Epithelial cell of proximal tubule (primary cell): ENCODE data around the gene BLVRB. TPM values are rescaled to one million over a fixed set of nuclear protein-coding genes. Genes with fewer than 3 reads are reported as not detected.
"Not testable (repeated sequence)": the region's sequence is repeated elsewhere in the genome, so short reads cannot be mapped to it uniquely, and the experiment has no call there.

Source experiments
- DNase-seq: peaks from one replicate; pipeline ENCODE4 v3.0.0-alpha.2; 2011; ENCODE audit warnings: low read depth
- H3K4me3 ChIP-seq: 2 replicates; pipeline ENCODE4 v1.5.1; 2011; ENCODE audit warnings: low read depth, mild to moderate bottlenecking, low read length
- total RNA-seq: library from RNA; depleted of rRNA; stranded (reverse); fragments of >200 nt; gene quantifications from 2 replicates; pipeline ENCODE4 v1.2.3, GENCODE V29; 2015
- TF ChIP-seq, protein P1 (sequence below): conservative IDR thresholded peaks from 2 replicates; pipeline ENCODE4 v1.5.1; 2012; ENCODE audit warnings: low read depth, mild to moderate bottlenecking, low read length

Gene BLVRB
- total RNA-seq, 1 donor from 2014 or later, result 34.0 TPM

DNA sequence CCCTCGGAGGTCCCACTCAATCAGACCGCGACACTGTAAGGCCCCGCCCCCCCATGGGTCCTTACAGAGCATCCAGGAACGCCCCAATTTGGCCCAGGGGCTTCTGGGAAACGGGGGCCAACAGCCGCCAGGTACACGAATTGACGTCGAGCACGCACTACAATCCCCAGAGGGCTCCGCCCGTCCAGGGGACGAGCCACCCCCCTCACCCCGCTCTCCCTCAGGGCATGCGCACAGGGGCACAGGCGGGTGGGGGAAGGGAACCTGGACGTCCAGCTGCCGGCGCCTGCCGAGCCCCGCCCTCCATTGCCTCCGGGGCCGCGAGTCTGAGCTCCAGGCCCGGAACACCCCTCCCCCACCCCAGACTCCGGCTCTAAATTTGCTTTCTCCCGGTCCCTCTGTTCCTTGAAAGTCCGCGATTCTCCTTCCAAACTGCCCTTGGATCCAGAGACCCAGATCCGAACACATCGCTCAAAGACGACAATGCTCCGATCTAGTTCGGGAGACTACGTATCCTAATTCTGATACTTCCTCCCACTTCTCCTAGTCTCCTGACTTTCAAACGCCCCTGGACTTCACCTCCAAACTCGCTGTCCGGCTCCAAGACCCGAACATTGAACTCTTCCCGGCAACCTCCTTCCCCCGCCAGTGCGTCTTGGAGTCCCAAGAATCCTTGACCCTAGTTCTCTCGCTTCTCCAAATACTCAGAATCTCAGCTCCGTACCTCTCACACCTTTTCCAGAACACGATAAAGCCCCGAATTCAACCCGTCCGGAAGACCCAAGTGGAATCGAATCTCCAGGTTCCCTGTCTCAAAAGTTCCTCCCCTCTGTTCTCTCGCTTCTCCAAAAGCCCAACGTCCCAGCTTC, 22.2 kb downstream of the BLVRB start:
- peak overlapping the region; percentile 83 for H3K4me3 ChIP-seq
- TF ChIP-seq, protein P1, sequence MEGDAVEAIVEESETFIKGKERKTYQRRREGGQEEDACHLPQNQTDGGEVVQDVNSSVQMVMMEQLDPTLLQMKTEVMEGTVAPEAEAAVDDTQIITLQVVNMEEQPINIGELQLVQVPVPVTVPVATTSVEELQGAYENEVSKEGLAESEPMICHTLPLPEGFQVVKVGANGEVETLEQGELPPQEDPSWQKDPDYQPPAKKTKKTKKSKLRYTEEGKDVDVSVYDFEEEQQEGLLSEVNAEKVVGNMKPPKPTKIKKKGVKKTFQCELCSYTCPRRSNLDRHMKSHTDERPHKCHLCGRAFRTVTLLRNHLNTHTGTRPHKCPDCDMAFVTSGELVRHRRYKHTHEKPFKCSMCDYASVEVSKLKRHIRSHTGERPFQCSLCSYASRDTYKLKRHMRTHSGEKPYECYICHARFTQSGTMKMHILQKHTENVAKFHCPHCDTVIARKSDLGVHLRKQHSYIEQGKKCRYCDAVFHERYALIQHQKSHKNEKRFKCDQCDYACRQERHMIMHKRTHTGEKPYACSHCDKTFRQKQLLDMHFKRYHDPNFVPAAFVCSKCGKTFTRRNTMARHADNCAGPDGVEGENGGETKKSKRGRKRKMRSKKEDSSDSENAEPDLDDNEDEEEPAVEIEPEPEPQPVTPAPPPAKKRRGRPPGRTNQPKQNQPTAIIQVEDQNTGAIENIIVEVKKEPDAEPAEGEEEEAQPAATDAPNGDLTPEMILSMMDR, result no peak
- DNase-seq, result peak; percentile 85

DNA sequence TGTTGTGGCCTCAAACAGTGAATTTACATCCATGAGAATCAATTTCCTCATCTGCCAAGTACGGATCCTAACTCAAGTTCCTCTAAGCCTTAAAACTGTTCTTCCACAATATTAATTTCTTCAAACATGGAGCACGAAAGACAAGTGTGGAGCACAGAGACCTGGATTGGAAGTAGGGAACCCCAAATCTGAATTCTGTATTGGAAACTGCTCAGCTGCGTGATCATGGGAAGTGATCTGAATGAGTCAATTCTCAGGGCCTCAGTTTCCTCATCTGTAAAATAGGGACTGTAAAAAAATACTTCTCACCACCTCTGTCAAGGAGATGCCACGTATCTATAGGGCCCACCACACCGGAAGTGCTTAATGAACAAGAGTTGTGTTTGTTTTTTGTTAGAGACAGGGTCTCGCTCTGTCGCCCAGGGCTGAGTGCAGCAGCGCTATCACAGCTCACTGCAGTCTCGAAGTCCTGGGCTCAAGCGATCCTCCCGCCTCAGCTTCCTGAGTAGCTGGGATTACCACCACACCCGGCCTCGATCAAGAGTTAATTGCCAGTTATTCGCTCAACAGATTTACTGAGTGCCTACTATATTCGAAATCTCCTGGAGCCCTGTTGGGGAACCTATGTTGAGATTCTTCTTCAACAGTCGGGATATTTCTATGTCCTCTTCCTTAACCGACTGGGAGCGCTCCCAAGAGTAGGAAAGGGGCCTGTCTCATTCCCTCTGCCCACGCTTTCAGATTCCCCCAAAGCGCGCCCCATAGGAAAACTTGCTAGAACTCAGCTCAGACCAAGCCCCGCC, 23.0 kb downstream of the BLVRB start:
- DNase-seq, result no peak
- TF ChIP-seq, protein P1, result no peak
- H3K4me3 ChIP-seq, result peak overlapping the region; percentile 83

DNA sequence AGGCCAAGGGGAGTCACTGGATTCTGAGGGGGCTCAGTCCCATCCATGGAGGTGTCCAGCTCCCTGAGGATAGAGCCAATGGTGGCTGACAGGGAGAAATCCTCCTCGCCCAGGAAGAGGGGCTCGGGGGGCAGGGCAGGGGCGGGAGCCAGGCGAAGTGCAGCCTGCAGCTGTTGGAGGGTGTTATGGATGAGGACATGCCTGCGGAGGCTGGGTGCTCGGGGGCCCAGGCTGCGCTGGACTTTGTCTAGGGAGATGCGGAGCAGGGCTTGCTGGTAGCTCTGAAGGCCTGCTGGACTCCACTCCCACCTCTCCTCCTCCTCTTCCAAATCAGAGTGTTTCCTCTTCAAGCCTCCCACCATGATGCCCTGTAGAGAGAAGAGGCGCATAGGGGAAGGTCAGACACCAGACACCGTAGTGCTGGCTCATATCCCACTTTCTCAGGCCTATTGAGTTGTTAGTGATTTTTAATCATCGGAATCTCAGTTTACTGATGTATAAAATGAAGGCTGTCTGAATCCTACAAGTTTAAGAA, 23.8 kb downstream of the BLVRB start:
- TF ChIP-seq, protein P1, result no peak
- H3K4me3 ChIP-seq, result no peak overlapping the region
- DNase-seq, result no peak

DNA sequence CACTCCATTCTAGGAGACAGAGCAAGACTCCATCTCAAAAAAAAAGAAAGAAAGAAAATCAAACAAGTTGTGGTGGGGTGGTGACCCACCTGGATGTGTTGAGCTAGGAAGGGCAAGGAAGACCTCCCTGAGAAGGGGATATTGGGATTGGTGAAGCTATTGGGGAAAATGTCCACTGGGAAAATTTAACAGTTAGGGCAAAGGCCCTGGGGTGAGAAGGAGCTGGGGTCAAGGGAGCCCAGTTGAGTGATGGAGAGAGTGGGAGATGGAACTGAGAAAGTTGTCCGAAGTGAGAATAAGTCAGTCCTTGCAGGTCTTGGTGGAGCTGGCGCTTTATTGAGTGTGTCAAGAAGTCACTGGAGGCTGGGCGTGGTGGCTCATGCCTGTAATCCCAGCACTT, 27.3 kb downstream of the BLVRB start:
- TF ChIP-seq, protein P1, result no peak
- H3K4me3 ChIP-seq, result no peak overlapping the region
- DNase-seq, result no peak

DNA sequence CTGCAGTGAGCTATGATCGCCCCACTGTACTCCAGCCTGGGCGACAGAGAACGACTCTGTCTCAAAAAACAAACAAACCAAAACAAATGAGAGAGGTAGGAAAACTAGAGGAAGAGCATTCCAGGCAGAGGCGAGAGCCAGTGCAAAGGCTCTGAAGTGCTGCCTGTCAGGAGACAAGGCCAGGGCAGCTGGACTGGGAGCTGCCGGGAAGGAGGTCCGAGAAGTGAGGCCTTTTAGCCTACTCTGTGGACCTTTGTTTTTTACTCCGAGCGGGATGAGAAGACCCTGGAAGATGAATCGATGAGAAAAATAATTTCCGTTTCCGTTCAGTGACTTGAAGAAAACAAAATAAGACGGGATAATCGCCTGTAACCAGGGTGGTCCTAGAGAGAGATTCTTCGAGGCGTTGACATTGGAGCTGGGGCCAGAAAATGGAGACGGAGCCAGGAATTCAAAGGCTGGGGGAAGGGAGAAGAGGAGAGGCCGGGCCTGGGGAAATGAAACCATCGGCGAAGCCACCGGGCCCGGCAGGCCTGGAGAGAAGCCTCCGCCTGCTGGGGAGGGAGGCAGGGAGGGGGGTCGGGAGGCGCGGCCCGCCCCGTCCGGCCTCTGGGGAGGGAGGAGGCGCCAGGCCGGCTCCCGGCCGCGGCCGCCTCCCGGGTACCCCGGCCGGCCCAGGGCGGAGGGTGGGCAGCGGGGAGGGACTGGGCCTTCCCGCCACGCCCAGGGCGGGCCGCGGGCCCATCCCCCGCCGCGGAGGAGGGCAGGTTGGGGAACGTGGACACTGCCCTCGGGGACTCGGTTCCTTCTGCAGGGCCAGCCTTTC, 31.9 kb downstream of the BLVRB start:
- TF ChIP-seq, protein P1, result no peak
- no peak for DNase-seq
- peak overlapping the region; percentile 42 for H3K4me3 ChIP-seq

DNA sequence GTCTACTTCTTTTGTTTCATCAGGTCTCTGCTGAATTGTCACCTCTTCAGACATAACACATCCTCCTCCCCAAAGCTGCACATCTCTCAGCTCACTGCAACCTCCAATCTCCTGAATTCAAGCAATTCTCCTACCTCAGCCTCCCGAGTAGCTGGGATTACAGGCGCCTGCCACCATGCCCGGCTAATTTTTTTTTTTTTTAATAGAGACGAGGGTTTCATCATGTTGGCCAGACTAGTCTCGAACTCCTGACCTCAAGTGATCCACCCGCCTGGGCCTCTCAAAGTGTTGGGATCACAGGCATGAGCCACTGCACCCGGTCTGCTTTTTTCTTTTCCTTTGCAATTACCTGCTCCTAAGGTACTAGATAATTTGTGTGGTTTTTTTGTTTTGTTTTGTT, 32.8 kb downstream of the BLVRB start:
- DNase-seq, result not testable (repeated sequence)
- peak overlapping the region; percentile 42 for H3K4me3 ChIP-seq
